Tibial nerve (tissue), 4 donors: Measurements from ENCODE around the gene PLEKHG7.

Experiments used
- CTCF ChIP-seq, 5 experiments: fragments of 200-600 bp in 3 of 5; fragments of 450-650 bp in 2 of 5; sonication (generic) in 3 of 5; IDR thresholded peaks; one replicate each; pipeline ENCODE4 v1.5.1; 2016 to 2019; ENCODE audit warnings: antibody characterized with exemption in 5 of 5, mild to moderate bottlenecking in 3 of 5, moderate library complexity in 2 of 5
- EP300 ChIP-seq, 2 donors: sonication (generic); formaldehyde crosslinking; IDR thresholded peaks; one replicate each; pipeline ENCODE4 v1.6.1; 2017; ENCODE audit warnings: antibody characterized with exemption in 2 of 2, mild to moderate bottlenecking in 1 of 2
- POLR2A ChIP-seq, 2 donors: fragments of 450-650 bp; IDR thresholded peaks; one replicate each; pipeline ENCODE4 v1.6.1; 2017; ENCODE audit warnings: antibody characterized with exemption in 2 of 2, mild to moderate bottlenecking in 2 of 2, moderate library complexity in 2 of 2

DNA sequence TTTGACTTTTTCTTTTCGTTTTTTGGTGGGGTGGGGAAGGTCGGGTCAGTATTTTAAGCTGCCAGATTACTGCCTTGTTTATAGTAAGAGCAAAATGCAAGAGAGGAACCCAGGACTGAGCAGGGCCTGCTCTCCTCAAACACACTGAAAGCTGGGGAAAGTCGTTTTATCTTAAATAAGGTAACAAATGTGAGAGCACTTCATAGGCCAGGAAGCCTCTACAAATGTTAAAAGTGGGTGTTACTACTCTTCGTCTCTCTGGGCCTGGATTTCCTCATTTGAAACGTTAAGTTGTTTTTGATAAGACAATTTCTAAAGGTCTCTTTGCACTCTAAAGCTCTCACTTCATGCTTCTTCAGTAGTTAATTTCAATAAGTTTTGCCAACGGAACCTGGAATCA lies 33.8 kb downstream of the PLEKHG7 start:
- TF ChIP-seq POLR2A (IDR thresholded peaks at IDR 0.05) (no peak), CTCF (IDR thresholded peaks at IDR 0.05) (no peak), EP300 (IDR thresholded peaks at IDR 0.05) (no peak)
